Measurements from ENCODE around the gene SMARCC2.
A peak's percentile ranks its signal among the peaks of the same experiment; 100 is the strongest.
"Not testable (repeated sequence)": the region's sequence is repeated elsewhere in the genome, so short reads cannot be mapped to it uniquely, and the experiment has no call there.

Gene SMARCC2

DNA sequence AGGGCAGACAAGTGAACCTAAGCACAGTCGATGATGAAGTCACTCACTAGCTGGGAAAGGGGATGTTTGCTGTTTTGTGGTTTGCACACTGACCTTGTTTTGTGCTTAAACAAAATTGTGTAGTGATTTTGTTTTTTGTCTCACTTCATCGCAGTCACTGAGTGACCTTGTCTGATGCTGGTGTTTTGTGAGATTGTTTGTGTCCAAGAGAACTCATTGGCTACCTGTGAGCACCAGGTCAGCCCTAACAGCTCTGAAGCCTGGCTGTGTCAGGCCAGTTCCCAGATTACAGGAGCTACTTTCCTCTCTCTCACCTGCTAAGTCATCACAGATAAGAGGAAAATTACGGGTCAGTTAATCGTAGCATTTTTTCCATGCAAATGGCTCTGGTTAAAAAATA, 65.2 kb downstream of the SMARCC2 start:
- Histone ChIP-seq H3K9ac (ENCODE audit: low read depth, low read length) (no peak overlapping the region), H3K9me3 (ENCODE audit: insufficient read depth, low read depth, low read length) (no peaks in the 10 kb centered on the region), H3K4me1 (ENCODE audit: insufficient read depth, low read length) (peaks cover 19% of the 10 kb centered on the region; the same call in 1 of the 2 replicates), H3K27me3 (ENCODE audit: insufficient read depth, low read length) (no peaks in the 10 kb centered on the region), H3K27ac (ENCODE audit: low read length) (no peak overlapping the region), H3K4me3 (ENCODE audit: low read length) (no peak overlapping the region), H3K36me3 (ENCODE audit: insufficient read depth, low read depth, low read length) (peaks cover 14% of the 10 kb centered on the region)

DNA sequence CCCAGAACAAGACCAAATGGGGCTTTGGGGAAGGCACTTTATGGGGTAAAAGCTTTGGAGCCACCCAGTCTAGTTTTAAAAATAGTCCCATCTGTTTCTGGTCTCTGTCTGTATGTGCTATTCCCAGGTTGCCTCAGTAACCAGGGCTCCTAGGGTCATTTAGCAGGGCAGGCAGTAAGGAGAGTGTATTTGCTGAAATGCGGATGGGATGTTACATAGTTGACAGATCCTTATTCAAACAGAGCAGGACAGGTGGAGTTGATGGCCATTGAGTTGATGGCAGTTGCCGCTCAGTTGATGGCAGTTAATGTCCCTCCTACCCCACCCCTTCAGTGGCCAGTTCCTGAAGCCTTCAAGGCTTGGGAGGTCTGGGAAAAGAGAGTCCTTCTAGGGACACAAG, 66.6 kb downstream of the SMARCC2 start:
- H3K27me3 ChIP-seq (ENCODE audit: insufficient read depth, low read length), result no peaks in the 10 kb centered on the region
- no peak overlapping the region for H3K9ac ChIP-seq (ENCODE audit: low read depth, low read length)
- H3K4me3 ChIP-seq (ENCODE audit: low read length), result no peak overlapping the region
- no peaks in the 10 kb centered on the region for H3K9me3 ChIP-seq (ENCODE audit: insufficient read depth, low read depth, low read length)
- no peak overlapping the region for H3K27ac ChIP-seq (ENCODE audit: low read length)
- peaks cover 16% of the 10 kb centered on the region for H3K36me3 ChIP-seq (ENCODE audit: insufficient read depth, low read depth, low read length)
- peaks cover 23% of the 10 kb centered on the region; the same call in 1 of the 2 replicates for H3K4me1 ChIP-seq (ENCODE audit: insufficient read depth, low read length)

DNA sequence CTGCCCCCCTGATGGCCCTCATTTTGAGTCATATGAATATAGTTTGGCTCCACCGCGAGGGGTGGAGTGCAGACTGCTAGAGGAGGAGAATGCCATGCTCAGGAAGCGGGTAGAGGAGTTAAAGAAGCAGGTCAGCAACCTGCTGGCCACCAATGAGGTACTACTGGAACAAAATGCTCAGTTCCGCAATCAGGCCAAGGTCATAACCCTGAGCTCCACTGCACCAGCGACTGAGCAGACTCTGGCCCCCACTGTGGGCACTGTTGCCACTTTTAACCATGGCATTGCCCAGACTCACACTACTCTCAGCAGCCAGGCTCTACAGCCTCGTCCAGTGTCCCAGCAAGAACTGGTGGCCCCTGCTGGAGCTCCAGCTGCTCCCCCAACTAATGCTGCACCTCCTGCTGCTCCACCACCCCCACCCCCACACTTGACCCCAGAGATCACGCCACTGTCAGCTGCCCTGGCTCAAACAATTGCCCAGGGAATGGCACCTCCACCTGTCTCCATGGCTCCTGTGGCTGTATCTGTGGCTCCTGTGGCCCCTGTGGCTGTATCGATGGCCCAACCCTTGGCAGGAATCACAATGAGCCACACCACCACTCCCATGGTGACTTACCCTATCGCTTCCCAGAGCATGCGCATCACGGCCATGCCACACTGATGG, 67.9 kb downstream of the SMARCC2 start:
- Histone ChIP-seq H3K27me3 (ENCODE audit: insufficient read depth, low read length) (no peaks in the 10 kb centered on the region), H3K4me3 (ENCODE audit: low read length) (no peak overlapping the region), H3K36me3 (ENCODE audit: insufficient read depth, low read depth, low read length) (peaks cover 26% of the 10 kb centered on the region), H3K27ac (ENCODE audit: low read length) (no peak overlapping the region), H3K9me3 (ENCODE audit: insufficient read depth, low read depth, low read length) (no peaks in the 10 kb centered on the region), H3K9ac (ENCODE audit: low read depth, low read length) (no peak overlapping the region), H3K4me1 (ENCODE audit: insufficient read depth, low read length) (peaks cover 12% of the 10 kb centered on the region; the same call in 1 of the 2 replicates)

DNA sequence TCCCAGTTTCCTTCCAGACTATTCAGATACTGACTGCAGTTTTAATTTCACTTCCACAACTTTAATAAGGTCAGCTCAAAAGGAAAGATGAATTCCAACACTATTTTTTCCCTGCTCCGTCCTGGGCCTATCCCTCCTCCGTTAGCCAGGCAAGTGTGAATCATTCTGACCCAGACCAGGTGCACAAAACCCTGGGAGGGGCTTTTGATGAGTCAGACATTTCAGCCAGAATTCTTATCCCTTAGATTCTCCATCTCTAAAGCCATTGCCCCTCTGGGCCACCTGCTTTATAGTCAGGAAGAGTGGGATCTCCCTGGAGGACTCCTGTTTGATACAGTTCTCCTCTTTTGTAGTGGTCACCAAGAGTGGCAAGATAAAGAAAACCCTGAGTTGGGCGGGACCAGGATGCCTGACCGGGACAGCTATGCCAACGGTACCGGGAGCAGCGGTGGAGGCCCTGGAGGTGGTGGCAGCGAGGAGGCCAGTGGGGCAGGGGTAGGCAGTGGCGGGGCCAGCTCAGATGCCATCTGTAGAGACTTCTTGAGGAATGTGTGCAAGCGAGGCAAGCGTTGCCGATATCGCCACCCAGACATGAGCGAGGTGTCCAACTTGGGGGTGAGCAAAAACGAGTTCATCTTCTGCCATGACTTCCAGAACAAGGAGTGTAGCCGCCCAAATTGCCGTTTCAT, 69.0 kb downstream of the SMARCC2 start:
- Histone ChIP-seq H3K9me3 (ENCODE audit: insufficient read depth, low read depth, low read length) (no peaks in the 10 kb centered on the region), H3K9ac (ENCODE audit: low read depth, low read length) (no peak overlapping the region), H3K4me3 (ENCODE audit: low read length) (no peak overlapping the region), H3K36me3 (ENCODE audit: insufficient read depth, low read depth, low read length) (peaks cover 26% of the 10 kb centered on the region), H3K27me3 (ENCODE audit: insufficient read depth, low read length) (no peaks in the 10 kb centered on the region), H3K27ac (ENCODE audit: low read length) (no peak overlapping the region), H3K4me1 (ENCODE audit: insufficient read depth, low read length) (peaks cover 10% of the 10 kb centered on the region; the same call in 1 of the 2 replicates)

DNA sequence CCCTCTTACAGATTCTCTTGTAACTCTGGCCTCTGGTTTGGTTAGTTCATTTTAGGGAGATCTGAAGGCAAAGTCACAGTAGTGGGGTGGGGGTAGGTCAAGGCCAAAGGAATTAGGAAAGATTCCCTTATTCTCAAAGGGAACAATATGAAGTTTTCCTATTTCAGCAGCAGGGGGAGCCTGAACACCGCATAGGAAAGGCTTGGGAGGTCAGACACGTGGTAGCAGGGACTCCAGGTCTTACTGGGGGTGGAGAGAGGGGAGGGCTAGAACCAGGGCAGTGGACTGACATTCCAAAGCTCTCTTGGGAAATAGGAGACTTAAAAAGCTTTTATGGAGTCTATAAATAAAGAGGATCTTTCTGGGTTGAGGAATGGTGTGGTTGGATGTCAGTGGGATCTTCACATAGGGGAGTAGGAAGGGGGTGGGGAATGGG, 69.9 kb downstream of the SMARCC2 start:
- H3K36me3 ChIP-seq (ENCODE audit: insufficient read depth, low read depth, low read length), result peaks cover 26% of the 10 kb centered on the region
- H3K27ac ChIP-seq (ENCODE audit: low read length), result no peak overlapping the region
- no peaks in the 10 kb centered on the region for H3K9me3 ChIP-seq (ENCODE audit: insufficient read depth, low read depth, low read length)
- H3K4me1 ChIP-seq (ENCODE audit: insufficient read depth, low read length), result peaks cover 10% of the 10 kb centered on the region; the same call in 1 of the 2 replicates
- H3K9ac ChIP-seq (ENCODE audit: low read depth, low read length), result peak overlapping the region; percentile 86; the same call in 1 of the 2 replicates
- peak overlapping the region; percentile 97 for H3K4me3 ChIP-seq (ENCODE audit: low read length)
- no peaks in the 10 kb centered on the region for H3K27me3 ChIP-seq (ENCODE audit: insufficient read depth, low read length)

DNA sequence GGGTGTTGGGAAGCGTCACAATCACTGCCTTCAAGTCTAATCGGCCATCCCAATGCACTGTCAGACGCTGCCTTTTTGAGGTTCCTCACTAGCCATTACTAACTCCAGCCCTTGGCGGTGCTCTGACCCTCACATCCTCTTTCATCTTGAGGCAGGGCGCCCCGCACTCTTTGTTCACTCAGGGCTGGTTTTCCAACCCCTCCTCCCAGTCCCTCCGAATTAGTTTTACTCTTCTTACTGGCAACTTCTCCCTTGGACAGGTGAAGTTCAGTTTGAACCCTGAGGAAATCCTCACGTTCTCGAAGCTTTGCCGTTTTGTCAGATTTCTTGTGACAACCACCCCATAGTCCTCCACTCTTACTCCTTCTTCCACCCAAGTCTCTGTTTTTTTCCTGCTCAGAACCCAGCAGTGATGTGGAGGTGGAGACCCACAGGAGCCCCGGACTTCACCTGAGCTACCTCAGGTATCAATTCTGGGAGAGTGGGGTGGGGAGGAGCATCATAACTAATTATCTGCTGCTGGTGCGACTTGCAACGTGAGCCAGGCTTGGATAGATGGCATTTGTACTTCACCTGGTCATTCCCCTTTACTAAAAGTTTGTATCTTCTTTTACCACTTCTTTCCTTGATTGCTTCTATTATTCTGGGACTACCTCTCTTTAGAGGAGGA, 70.5 kb downstream of the SMARCC2 start:
- no peaks in the 10 kb centered on the region for H3K9me3 ChIP-seq (ENCODE audit: insufficient read depth, low read depth, low read length)
- H3K36me3 ChIP-seq (ENCODE audit: insufficient read depth, low read depth, low read length), result peaks cover 30% of the 10 kb centered on the region
- H3K4me3 ChIP-seq (ENCODE audit: low read length), result peak overlapping the region; percentile 97
- H3K9ac ChIP-seq (ENCODE audit: low read depth, low read length), result peak overlapping the region; percentile 86; the same call in 1 of the 2 replicates
- no peak overlapping the region for H3K27ac ChIP-seq (ENCODE audit: low read length)
- H3K4me1 ChIP-seq (ENCODE audit: insufficient read depth, low read length), result peaks cover 10% of the 10 kb centered on the region; the same call in 1 of the 2 replicates
- H3K27me3 ChIP-seq (ENCODE audit: insufficient read depth, low read length), result no peaks in the 10 kb centered on the region

DNA sequence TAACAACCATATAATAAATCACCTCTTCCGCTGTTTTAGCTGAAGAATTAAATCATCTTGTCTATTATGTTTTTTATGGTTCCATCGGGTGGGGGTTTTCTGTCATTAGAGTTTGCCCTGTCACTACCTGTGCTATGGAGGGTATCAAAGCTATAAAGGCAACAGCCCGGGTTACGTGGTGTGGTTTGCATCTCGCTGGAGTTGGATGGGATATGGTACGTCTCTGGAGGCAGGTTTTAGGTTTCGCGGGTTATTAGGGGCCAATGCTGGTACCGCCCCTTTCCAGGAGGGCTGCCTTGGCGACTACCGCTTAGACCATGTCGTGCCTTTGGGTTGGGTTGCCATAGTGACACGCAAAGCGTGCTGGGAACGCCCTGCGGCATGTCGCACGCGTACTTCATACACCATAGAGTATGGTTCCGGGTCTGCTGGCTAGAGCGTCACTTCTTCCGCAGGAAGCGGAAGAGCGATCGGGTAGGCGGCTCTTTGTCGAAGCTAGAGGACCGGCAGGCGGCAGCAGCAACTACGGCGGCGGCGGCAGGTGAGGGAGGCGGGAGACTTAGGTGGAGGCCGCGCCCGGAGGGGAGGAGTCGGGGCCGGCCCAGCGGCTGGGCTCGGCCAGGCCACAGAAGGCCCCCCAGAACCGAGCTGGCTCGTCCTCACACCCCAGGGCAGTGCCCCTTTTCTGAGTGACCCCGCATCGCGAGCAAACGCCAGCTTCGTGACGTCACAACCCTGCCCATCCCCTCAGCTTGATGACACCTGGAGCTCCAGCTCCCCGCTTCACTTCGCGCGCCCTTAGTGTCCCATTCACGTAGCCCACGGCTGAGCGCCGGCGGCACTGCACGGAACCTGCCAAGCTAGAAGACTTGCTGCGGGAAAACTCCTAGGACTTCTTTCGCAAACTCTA, 71.2 kb downstream of the SMARCC2 start, which contains the start of gene ZC3H10:
ZC3H10 (plus strand) TSS at position 489 of the 910 bp plus-strand sequence. CDS start 2,297 bp downstream, outside the sequence.
- Histone ChIP-seq H3K9me3 (ENCODE audit: insufficient read depth, low read depth, low read length) (no peaks in the 10 kb centered on the region), H3K27ac (ENCODE audit: low read length) (peak within 1 kb of the TSS; percentile 88), H3K27me3 (ENCODE audit: insufficient read depth, low read length) (no peaks in the 10 kb centered on the region), H3K36me3 (ENCODE audit: insufficient read depth, low read depth, low read length) (peaks cover 38% of the 10 kb centered on the region), H3K4me1 (ENCODE audit: insufficient read depth, low read length) (peaks cover 10% of the 10 kb centered on the region; the same call in 1 of the 2 replicates), H3K9ac (ENCODE audit: low read depth, low read length) (peak within 1 kb of the TSS; percentile 100), H3K4me3 (ENCODE audit: low read length) (peak within 1 kb of the TSS; percentile 97)

DNA sequence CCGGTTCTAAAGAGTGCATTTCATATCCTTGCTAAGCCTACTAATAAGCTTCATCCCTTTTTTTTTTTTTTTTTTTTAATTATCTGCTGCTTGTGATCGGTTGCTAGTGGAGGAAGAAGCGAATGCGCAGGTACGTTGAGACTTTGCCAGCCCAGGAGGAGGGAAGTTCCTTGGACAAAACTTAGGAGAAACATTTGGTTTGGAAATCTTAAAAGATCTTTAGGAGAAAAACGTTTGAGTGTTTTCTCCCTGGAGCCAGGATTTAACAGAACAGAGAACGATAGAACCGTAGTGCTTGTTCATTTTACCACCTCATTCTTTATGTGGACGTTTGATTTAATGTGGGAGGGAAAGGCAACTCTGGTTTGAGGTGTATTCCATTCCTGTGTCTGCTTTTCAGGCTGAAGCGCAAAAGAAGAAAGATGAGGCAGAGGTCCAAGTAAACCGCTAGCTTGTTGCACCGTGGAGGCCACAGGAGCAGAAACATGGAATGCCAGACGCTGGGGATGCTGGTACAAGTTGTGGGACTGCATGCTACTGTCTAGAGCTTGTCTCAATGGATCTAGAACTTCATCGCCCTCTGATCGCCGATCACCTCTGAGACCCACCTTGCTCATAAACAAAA, 72.1 kb downstream of the SMARCC2 start:
- Histone ChIP-seq H3K36me3 (ENCODE audit: insufficient read depth, low read depth, low read length) (peaks cover 47% of the 10 kb centered on the region), H3K27ac (ENCODE audit: low read length) (peak overlapping the region; percentile 88), H3K9ac (ENCODE audit: low read depth, low read length) (peak overlapping the region; percentile 100), H3K4me1 (ENCODE audit: insufficient read depth, low read length) (peaks cover 10% of the 10 kb centered on the region; the same call in 1 of the 2 replicates), H3K4me3 (ENCODE audit: low read length) (peak overlapping the region; percentile 97)
- not testable (repeated sequence) for H3K9me3 ChIP-seq (ENCODE audit: insufficient read depth, low read depth, low read length); H3K27me3 ChIP-seq (ENCODE audit: insufficient read depth, low read length)

DNA sequence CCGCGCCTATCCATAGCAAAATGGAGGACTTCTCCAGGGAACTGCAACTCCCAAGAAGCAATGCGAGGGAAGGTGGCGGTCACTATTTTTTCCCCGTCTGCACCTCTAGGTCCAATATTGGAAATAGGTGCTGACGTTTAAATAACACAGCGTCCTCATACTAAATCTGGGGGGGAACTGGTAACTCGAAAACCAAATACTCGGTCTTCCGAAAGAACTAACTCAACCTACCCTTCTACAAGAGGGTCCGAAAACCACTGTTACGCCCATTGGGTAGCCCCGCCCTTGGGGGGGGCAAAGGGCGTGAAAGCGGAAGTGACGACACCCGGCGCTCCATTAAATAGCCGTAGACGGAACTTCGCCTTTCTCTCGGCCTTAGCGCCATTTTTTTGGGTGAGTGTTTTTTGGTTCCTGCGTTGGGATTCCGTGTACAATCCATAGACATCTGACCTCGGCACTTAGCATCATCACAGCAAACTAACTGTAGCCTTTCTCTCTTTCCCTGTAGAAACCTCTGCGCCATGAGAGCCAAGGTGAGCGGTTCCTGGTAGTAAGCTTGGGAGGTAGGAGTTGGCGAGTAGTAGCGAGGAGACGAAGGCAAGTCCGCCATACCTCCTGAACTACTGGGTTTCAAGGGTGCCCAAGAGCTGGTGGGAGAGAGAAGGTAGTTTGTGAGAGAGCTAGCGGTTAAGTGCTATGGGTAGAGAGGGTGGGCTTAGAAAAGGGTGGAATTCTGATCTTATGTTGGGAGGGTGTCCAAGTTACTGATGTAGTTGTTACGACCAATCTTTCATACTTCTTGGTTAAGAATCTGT, 72.8 kb downstream of the SMARCC2 start, which contains the start of gene RPL41:
RPL41 (plus strand) TSS at position 367 of the 815 bp plus-strand sequence.
- Histone ChIP-seq H3K36me3 (ENCODE audit: insufficient read depth, low read depth, low read length) (peaks cover 52% of the 10 kb centered on the region), H3K9me3 (ENCODE audit: insufficient read depth, low read depth, low read length) (no peaks in the 10 kb centered on the region), H3K27ac (ENCODE audit: low read length) (peak within 1 kb of the TSS; percentile 88), H3K9ac (ENCODE audit: low read depth, low read length) (peak within 1 kb of the TSS; percentile 100), H3K4me3 (ENCODE audit: low read length) (peak within 1 kb of the TSS; percentile 97), H3K4me1 (ENCODE audit: insufficient read depth, low read length) (peaks cover 10% of the 10 kb centered on the region; the same call in 1 of the 2 replicates), H3K27me3 (ENCODE audit: insufficient read depth, low read length) (no peaks in the 10 kb centered on the region)

DNA sequence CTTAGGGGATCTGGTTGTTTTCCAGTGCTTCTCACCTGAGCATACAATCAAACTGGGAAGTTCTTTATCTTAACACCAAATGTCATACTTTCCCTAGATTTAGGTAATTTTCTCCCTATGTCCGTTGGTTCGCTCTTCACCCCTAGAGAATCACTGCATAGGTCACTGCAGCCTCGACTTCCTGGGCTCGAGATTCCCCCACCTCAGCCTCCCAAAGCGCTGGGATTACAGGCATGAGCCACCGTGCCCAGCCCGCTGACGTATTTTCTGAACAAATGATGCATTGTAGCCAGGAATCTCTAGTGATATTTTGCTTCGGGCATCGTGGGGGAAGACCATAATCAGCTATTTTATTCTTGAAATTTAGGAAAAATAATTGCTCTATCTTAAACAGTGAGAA, 74.0 kb downstream of the SMARCC2 start:
- Histone ChIP-seq H3K36me3 (ENCODE audit: insufficient read depth, low read depth, low read length) (peaks cover 52% of the 10 kb centered on the region), H3K27ac (ENCODE audit: low read length) (no peak overlapping the region), H3K4me3 (ENCODE audit: low read length) (peak overlapping the region; percentile 97; the same call in 1 of the 2 replicates), H3K27me3 (ENCODE audit: insufficient read depth, low read length) (no peaks in the 10 kb centered on the region), H3K4me1 (ENCODE audit: insufficient read depth, low read length) (peaks cover 10% of the 10 kb centered on the region; the same call in 1 of the 2 replicates), H3K9ac (ENCODE audit: low read depth, low read length) (peak overlapping the region; percentile 100; the same call in 1 of the 2 replicates), H3K9me3 (ENCODE audit: insufficient read depth, low read depth, low read length) (no peaks in the 10 kb centered on the region)
